GM12865 (cell line): Measurements from ENCODE around the gene PSG1.
"Not testable (repeated sequence)": the region's sequence is repeated elsewhere in the genome, so short reads cannot be mapped to it uniquely, and the experiment has no call there.

Source experiments
- DNase-seq: peaks from one replicate; pipeline ENCODE4 v3.0.0; 2010; ENCODE audit warnings: low read depth
- H3K4me3 ChIP-seq: 2 replicates; pipeline ENCODE4 v1.5.1; 2011; ENCODE audit warnings: mild to moderate bottlenecking, low read depth, low read length, control low read depth
- TF ChIP-seq, protein P1 (sequence below): IDR thresholded peaks from 2 replicates; pipeline ENCODE4 v1.5.1; 2011; ENCODE audit warnings: low read length, control low read depth, low read depth, inconsistent platforms; ENCODE audit not compliant: insufficient read depth; ENCODE audit errors: missing control alignments

Gene PSG1

DNA sequence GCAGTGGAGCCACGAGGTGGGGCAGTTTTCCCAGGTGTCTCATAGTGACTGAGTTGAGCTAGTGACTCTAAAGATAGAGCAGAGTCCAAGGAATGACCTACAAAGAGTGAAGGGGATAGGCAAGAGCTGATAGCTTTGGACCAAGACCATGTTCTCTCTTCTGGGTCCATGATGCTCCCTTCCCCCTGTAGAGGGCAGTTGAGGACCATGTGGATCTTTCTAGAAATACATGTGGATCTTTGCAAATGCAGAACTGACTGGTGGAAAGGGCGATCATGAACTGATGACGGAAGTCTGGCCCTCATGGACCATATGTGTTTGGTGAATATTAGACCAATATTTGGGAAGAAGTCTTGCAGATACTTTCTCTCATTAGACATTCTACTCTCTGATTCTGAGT is 6.9 kb downstream of the PSG1 start:
- TF ChIP-seq, protein P1, sequence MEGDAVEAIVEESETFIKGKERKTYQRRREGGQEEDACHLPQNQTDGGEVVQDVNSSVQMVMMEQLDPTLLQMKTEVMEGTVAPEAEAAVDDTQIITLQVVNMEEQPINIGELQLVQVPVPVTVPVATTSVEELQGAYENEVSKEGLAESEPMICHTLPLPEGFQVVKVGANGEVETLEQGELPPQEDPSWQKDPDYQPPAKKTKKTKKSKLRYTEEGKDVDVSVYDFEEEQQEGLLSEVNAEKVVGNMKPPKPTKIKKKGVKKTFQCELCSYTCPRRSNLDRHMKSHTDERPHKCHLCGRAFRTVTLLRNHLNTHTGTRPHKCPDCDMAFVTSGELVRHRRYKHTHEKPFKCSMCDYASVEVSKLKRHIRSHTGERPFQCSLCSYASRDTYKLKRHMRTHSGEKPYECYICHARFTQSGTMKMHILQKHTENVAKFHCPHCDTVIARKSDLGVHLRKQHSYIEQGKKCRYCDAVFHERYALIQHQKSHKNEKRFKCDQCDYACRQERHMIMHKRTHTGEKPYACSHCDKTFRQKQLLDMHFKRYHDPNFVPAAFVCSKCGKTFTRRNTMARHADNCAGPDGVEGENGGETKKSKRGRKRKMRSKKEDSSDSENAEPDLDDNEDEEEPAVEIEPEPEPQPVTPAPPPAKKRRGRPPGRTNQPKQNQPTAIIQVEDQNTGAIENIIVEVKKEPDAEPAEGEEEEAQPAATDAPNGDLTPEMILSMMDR, result no peak
- no peak overlapping the region for H3K4me3 ChIP-seq
- no peak for DNase-seq

DNA sequence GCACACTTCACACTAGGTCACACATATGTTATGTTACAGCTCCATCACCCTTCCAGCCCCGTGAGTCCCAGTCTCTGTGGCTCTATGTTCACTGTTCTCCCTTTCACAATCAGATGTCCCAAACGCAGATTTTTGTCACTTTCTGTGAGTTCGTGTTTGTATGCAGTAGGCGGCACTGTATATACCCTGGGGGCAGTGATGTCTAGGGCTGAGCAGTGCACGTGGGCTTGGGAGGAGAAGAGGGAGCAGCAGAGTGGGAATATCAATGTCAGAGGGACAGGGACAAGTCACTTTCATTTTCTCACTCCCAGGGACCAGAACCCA is 22.0 kb downstream of the PSG1 start:
- no peak overlapping the region for H3K4me3 ChIP-seq
- TF ChIP-seq, protein P1, result no peak
- DNase-seq, result no peak

DNA sequence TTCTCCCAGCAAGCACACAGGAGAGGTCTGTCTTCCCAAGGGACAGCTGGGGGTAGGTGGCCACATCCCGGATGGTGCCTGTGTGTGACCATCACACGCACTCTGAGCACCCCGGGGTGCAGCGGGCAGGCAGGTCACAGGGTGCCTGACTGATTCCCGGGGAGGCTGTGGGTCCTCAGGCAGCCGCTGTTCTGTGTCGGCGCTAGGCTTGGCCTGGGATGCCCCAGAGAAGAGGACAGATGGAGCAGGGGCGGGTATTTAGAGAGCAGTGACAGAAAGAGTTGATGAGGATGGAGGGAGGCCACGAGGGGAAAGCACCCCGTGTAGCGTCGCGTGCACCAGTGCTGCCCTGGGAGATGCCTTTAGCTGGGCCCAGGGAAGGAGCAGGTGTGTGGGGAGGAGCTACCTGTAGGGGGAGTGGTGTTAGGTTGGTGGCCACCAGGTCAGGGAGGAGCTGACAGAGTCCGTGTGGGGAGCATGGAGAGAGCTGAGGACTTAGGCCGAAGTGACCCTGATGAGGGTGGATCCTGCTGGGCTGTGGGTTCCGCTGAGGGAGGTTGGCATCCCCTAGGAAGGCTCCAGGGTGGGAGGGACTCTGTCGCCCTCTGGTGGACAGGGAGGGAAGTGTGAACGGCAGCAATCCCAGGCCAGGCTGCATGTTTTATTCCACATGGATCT is 22.5 kb downstream of the PSG1 start:
- DNase-seq, result peak; percentile 17
- TF ChIP-seq, protein P1, result peak; percentile 74
- not testable (repeated sequence) for H3K4me3 ChIP-seq

DNA sequence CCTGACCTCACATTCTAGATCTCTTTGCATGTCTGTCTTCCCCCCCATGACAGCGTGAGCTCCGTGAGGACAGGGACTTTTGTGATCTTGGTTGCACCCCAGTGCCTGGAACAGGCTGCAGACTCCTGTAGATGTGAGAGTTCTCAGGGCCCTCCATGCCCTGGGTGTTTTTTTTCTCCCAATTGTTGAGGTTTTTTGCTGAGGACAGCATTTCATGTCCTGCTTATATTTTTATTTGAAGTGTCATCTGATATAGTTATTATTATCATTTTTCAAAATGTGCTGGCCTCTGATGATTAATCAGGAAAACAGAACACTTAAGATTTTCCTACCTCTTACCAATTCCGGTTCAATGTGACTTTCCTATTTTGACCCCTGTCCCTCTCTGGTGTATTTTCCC is 24.8 kb downstream of the PSG1 start:
- DNase-seq, H3K4me3 ChIP-seq: not testable (repeated sequence)

DNA sequence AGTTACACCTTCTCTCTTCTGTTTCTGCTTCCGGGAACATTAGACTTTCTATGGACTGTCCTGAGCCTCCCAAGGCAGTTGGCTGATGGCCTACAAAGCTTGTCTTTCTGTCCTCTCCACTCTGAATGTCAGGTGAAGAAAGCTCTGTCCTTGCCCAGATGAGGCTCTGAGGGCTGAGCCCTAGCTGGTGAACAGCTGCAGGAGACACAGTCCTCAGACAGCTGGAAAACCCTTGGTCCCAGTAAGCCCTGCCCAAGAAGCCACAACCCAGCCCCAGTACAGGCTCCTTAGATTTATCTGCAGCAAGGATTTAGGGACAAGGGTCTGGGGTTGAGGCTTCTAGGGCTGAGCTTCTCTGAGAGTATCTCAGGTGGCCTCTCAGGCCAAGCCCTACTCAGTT is 26.3 kb downstream of the PSG1 start:
- H3K4me3 ChIP-seq, DNase-seq: not testable (repeated sequence)

DNA sequence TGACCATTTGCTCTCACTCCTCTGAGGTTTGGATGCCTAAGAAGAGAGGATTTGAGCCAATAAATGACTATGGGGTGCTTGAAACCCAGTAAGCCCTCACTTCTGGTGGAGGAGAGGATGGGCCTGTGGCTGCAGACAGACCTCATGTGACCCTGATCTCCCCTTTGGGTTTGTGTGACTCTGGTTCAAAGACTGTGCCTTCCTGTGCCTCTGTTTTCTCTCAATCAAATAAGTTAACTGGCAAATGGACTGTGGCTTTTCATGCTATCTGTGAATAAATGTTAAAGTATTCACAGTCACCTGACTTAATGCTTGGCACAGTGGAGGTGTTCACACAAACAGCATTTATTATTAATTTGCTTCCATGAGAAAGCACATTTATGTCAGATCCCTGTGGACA is 26.7 kb downstream of the PSG1 start:
- not testable (repeated sequence) for H3K4me3 ChIP-seq, DNase-seq

DNA sequence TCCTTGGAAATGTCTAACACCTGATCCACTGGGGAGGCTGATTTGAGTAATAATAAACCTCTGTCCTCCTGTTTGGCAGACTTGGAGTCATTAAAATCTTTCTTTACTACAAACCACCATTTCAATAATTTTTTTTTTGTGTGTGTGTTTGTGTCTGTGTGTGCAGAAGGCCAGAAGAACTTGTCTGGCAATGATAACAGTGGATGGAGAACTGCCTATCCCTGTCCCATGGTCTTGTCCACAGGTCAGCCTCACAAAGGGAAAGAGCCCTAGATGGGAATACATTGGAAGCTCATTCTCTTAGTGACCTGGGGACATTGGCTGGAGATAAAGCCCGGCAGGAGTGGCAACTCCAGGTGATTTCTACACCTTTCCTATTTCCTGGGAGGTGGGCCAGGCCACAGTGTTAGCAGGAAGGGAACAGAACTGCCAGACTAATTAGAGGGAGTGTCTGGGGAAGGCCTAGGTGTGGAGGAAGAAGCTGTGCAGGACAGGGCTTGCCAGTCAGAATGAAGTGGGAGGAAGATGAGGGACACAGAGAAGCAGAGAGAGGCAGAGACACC is 27.7 kb downstream of the PSG1 start:
- DNase-seq, H3K4me3 ChIP-seq: not testable (repeated sequence)

DNA sequence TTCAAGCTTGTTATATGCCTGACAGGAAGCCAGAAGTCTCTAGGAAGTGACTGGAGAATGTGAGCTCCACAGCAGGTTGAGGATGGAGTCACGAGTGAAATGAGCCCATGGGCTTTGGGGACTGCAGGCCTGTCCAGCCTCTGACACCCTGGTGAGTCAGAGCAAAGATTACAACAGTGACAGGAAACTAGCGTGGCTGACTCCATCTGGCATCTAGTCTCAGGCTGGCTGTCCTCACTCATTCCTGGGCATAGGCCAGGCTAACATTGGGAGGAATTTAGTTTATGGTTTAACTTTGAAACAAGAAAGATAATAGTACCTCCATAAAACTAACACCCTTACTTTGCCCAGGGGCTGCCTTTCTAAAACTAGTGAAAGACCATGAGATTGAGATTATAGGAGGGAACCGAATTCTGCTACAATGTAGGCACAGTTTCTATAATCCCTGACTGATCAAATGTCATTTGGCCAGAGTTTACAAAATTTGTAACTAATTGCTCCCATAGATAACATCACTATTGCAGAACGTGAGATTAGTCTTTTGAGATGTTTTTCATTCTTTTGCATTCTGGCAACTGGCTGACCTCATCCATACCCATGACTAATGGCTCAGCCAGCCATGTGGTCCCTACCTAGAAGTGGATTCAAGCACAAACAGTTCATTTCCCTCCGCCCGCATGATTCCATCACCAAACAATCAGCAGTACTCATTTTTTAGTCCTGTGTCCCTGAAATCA is 28.4 kb downstream of the PSG1 start:
- TF ChIP-seq, protein P1, result no peak
- no peak for DNase-seq
- no peak overlapping the region for H3K4me3 ChIP-seq

DNA sequence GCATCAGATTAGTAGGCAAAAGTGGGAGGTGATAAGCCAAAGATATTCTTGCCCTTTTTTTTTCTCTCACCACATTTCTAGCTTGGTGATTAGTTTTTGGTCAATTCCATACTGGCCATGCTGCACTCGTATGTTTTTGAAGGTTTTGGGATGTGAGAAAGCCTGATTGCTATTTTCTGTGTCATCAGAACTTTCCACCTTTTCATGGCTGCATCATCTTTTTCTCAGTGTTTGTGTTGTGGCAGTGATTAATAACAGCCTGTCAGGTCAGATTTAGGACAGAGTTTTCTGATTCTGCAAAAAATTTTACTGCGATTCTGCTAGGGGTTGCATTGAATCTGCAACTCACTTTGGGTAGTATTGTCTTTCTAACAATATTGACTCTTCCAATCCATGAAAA is 32.9 kb downstream of the PSG1 start:
- TF ChIP-seq, protein P1, result no peak
- no peak for DNase-seq
- H3K4me3 ChIP-seq, result no peak overlapping the region

DNA sequence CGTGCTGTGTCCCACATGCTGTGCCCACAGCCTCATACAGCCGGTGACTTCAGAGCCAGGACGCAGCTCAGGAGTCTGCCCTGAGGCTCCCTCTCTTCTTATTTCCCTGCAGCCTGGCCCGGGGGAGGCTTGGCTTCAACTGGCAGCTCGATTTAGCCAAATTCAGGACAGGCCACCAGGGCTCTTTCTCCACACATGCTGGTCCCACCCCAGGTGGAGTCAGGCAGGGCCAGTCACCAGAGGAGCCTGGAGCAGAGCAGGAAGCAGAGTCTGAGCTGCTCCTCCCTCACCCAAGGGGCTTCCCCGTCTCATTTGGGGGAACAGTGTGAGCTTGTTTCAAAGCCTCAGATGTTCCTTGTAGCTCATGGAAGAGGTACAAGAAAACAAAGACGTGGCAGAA is 35.9 kb downstream of the PSG1 start:
- not testable (repeated sequence) for H3K4me3 ChIP-seq, DNase-seq

DNA sequence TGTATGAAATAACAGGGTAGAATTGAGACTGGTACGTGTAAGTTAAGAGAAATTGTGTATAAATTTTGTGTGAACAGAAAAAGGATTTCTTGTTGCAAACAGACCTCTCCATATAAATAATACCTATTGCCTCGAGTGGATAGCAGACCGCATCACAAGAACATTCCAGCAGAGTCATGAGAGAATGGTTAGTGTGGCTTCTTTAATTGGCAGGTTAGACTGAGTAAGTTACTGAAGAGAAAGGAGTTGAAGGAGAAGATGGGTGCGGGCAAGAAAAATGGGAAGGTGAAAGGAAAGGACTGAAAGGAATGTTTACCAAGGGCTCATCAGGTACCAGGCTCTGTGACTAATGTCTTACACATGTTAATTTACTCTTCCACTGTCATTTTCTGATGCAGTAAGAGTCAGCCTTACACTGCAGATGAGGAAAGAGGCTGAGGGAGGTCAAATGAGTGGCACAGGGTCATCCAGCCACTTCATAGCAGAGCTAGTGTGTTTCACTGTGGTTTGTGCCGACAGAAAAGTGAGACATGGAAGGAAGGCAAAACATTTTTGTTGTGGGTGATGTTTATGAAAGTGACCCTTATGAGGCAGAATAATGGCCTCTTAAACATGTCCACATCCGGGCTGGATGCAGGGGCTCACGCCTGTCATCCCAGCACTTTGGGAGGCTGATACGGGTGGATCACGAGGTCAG is 46.6 kb downstream of the PSG1 start:
- DNase-seq, H3K4me3 ChIP-seq: not testable (repeated sequence)

DNA sequence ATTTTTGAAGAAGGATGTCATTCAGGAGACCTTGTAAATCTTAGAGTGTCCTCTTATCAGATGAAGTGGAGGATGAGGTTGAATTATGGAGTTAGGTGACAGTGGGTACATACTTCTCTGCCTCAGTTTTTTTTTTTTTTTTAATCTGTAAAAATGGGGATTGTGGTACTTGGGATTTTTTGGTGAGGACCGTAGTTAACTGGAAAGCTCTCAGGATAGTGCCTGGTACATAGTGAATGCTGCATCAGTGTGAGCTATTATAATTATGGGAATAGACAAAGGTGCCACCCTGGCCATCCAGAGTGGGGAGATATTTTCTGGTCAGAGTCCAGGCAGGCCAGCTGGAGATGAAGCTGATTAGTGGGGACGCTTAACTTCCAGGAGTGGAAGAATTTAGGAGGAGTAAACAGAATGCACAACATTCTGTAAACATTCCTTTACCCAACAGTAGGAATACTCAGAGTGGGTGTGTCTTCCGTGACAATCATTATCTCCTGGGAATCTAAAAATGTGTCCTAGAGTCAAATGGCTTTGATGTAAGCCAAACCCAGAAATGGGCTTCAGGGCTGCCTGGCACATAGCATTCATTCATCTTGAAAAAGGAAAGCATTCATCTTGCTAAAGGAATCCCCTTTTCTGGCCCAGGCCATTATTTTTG is 47.4 kb downstream of the PSG1 start:
- not testable (repeated sequence) for H3K4me3 ChIP-seq, DNase-seq
